Colonic mucosa (tissue), 4 donors: ENCODE data around the gene GABRP. TPM values are rescaled to one million over a fixed set of nuclear protein-coding genes. Genes with fewer than 3 reads are reported as not detected.

Experiments
- DNase-seq: peaks from one replicate; pipeline ENCODE4 v3.0.0-alpha.2; 2020
- H3K27ac ChIP-seq: fragments of 200-600 bp; one replicate; pipeline ENCODE4 v1.8.0; 2021
- H3K27me3 ChIP-seq: fragments of 200-600 bp; one replicate; pipeline ENCODE4 v1.8.0; 2021
- H3K36me3 ChIP-seq: fragments of 200-600 bp; one replicate; pipeline ENCODE4 v1.8.0; 2021
- H3K4me1 ChIP-seq: fragments of 200-600 bp; one replicate; pipeline ENCODE4 v1.8.0; 2021; ENCODE audit warnings: mild to moderate bottlenecking
- H3K4me3 ChIP-seq: fragments of 200-600 bp; one replicate; pipeline ENCODE4 v1.8.0; 2021
- H3K9ac ChIP-seq, 2 donors: one replicate each; pipeline ENCODE4 v1.7.0; 2013; ENCODE audit warnings: control low read depth in 2 of 2, low read depth in 2 of 2, low read length in 2 of 2
- H3K9me3 ChIP-seq: fragments of 200-600 bp; one replicate; pipeline ENCODE4 v1.8.0; 2021
- intact Hi-C: fragments of 100-400 bp; cut with DNase I; formaldehyde crosslinking; loops from one replicate; pipeline ENCODE4 v1.14.1; 2022
- total RNA-seq, 2 donors: library from RNA; stranded (reverse); fragmentation: NEBNext Ultra II Directional in 1 of 2; extraction: Animal tissue kit (Norgen Biotek cat#: 25700) in 1 of 2; gene quantifications; one replicate each; pipeline ENCODE4 v1.2.1, GENCODE V29; 2021
- TF ChIP-seq, protein P1 (sequence below): fragments of 200-600 bp; IDR thresholded peaks from one replicate; pipeline ENCODE4 v1.8.0; 2022; ENCODE audit warnings: antibody characterized with exemption, mild to moderate bottlenecking
- donor health status: healthy.
- donor health status: DM: no; HTN: no; CAD: no.
- donor health status: DM: no; HTN: no; CAD: no.

GABRP gene
- total RNA-seq, 2 donors from 2014 or later, result not detected

DNA sequence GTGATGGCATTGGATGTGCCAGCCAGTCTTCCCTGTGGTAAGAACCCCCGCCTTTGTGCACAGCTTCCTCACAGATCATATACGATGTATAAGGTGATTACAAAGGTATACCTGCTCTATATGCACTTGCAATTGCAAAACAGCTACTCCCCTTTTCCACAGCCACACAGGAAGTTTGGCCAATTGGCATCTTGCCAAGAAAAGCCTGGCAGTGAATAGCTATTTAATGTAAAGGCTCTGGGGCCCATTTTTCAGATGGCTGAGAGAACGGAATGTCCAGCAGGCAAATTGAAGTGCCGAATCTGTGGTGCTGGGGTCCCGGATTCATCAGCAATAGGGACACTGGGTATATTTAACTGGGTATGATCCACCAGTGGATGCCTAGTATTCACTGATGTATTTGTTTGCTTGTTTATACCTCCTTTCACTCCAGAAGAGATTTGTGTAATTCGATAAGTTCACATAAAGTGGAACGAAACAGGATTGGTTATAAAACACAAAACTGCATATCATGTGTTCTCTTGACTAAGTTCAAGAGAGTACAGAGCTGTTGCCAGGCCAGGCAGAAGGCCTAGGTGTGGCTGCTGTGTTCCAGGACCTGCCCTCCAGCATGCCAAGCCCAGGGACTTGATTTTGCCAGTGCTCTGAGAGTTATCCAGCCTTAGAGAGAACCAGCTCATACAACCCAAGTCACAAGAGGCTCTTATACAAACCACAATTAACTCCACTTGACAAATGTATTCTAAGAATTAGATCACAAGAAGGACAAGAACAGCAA is 27.7 kb upstream of the GABRP start:
- DNase-seq, result peak; percentile 70
- Histone ChIP-seq H3K4me3 (no peak overlapping the region), H3K9ac (peak overlapping the region in 1 of 2 donors; percentile 46), H3K36me3 (no peaks in the 10 kb centered on the region), H3K27me3 (peaks cover 1% of the 10 kb centered on the region), H3K9me3 (no peaks in the 10 kb centered on the region), H3K4me1 (peaks cover 6% of the 10 kb centered on the region), H3K27ac (no peak overlapping the region)
- intact Hi-C loops, result no loop called here
- TF ChIP-seq, protein P1, sequence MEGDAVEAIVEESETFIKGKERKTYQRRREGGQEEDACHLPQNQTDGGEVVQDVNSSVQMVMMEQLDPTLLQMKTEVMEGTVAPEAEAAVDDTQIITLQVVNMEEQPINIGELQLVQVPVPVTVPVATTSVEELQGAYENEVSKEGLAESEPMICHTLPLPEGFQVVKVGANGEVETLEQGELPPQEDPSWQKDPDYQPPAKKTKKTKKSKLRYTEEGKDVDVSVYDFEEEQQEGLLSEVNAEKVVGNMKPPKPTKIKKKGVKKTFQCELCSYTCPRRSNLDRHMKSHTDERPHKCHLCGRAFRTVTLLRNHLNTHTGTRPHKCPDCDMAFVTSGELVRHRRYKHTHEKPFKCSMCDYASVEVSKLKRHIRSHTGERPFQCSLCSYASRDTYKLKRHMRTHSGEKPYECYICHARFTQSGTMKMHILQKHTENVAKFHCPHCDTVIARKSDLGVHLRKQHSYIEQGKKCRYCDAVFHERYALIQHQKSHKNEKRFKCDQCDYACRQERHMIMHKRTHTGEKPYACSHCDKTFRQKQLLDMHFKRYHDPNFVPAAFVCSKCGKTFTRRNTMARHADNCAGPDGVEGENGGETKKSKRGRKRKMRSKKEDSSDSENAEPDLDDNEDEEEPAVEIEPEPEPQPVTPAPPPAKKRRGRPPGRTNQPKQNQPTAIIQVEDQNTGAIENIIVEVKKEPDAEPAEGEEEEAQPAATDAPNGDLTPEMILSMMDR, result no peak

DNA sequence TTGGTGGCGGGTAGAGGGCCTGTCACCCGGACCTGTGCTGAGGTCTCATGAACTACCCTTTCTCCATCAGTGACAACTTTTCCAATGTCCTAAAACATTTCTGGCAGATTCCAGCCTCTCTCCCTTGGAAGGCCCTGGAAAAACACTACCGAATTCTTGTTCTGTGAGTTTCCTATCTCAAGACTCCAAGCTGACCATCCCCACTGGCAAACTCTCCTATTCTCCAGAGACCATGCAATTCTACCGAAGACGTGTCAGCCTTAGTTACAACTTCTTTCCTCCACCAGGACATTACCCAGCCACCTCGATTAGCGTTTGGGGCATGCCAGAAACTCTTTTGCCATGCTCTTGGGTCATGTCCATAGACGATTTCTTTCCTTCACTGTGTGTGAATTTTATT is 26.8 kb upstream of the GABRP start:
- Histone ChIP-seq H3K9ac (no peak overlapping the region), H3K36me3 (no peaks in the 10 kb centered on the region), H3K27ac (no peak overlapping the region), H3K4me1 (peaks cover 6% of the 10 kb centered on the region), H3K4me3 (no peak overlapping the region), H3K27me3 (no peaks in the 10 kb centered on the region), H3K9me3 (no peaks in the 10 kb centered on the region)
- DNase-seq, result no peak
- intact Hi-C loops, result no loop called here
- TF ChIP-seq, protein P1, result no peak

DNA sequence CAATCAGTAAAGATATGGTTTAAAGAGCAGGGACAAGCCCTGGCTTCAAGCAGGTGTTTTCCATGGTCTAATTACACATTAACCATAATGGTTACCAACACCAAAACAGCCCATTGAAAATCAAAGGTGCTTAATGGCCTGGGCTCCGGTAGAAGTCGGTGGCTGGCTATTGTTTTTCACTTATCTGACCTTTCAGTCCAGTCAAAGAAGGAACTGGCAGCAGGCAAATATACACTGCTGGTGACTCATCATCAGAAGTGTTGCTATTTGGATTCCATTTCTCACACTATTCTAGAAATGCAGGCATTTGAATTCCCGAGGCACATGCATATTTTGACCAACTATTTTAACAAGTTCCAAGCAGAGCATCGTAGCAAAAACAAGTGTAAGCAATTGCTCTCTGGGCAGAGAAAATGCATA is 26.3 kb upstream of the GABRP start:
- Histone ChIP-seq H3K36me3 (no peaks in the 10 kb centered on the region), H3K4me3 (no peak overlapping the region), H3K27ac (no peak overlapping the region), H3K9me3 (no peaks in the 10 kb centered on the region), H3K4me1 (peaks cover under 1% of the 10 kb centered on the region), H3K27me3 (no peaks in the 10 kb centered on the region), H3K9ac (no peak overlapping the region)
- intact Hi-C loops, result no loop called here
- DNase-seq, result no peak
- TF ChIP-seq, protein P1, result no peak

DNA sequence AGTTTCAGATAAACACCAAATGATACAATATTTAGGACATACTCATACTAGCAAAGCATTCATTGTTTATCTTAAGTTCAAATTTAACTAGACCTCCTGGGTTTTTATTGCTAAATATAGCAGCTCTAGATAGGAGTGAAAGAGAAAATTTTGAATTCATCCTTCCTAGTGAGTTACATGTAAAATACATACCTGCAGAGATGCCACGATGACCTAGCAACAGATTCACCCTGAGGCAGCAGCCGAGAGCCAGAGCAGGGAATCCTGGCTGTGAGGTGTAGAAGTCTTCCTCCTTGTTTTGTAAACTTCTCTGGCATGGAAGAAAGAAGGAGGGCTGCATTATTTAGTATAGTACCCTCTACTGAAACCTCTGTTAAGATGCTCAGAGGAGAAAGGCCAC is 25.9 kb upstream of the GABRP start:
- no peaks in the 10 kb centered on the region for H3K9me3 ChIP-seq
- intact Hi-C loops, result no loop called here
- no peaks in the 10 kb centered on the region for H3K4me1 ChIP-seq
- no peak overlapping the region for H3K27ac ChIP-seq
- no peaks in the 10 kb centered on the region for H3K27me3 ChIP-seq
- no peak overlapping the region for H3K4me3 ChIP-seq
- no peak for DNase-seq
- no peaks in the 10 kb centered on the region for H3K36me3 ChIP-seq
- H3K9ac ChIP-seq, result no peak overlapping the region
- TF ChIP-seq, protein P1, result no peak

DNA sequence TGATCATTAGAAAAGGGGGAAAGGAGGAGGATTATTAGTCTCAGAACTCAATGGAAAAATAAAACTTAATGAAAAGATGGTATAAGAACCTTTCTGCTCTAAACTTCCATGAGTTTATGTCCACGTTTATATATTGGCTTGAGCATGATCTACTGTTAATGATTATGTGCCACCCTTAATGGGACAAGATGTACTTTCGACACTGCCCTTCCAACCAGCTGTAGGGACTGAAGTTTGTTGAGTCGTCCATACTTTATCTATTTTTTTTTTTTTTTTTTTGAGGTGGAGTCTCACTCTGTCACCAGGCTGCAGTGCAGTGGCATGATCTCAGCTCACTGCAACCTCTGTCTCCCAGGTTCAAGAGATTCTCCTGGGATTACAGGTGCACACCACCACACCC is 25.0 kb upstream of the GABRP start:
- TF ChIP-seq, protein P1, result no peak
- no peak for DNase-seq
- Histone ChIP-seq H3K9me3 (no peaks in the 10 kb centered on the region), H3K4me3 (no peak overlapping the region), H3K4me1 (no peaks in the 10 kb centered on the region), H3K36me3 (no peaks in the 10 kb centered on the region), H3K27me3 (no peaks in the 10 kb centered on the region), H3K9ac (no peak overlapping the region), H3K27ac (no peak overlapping the region)
- intact Hi-C loops, result no loop called here
